IPS-15b (cell line): Measurements from ENCODE around the gene FZD8.
A peak's percentile ranks its signal among the peaks of the same experiment; 100 is the strongest.

Experiments used
- H3K27me3 ChIP-seq: one replicate; pipeline ENCODE4 v1.6.1; 2013; ENCODE audit warnings: low read length; ENCODE audit not compliant: control insufficient read depth, insufficient read depth
- H3K36me3 ChIP-seq: one replicate; pipeline ENCODE4 v1.6.1; 2013; ENCODE audit warnings: low read length; ENCODE audit not compliant: control insufficient read depth, insufficient read depth
- H3K4me1 ChIP-seq: one replicate; pipeline ENCODE4 v1.6.1; 2013; ENCODE audit warnings: mild to moderate bottlenecking, low read length; ENCODE audit not compliant: control insufficient read depth, insufficient read depth
- H3K4me3 ChIP-seq: one replicate; pipeline ENCODE4 v1.5.1; 2013; ENCODE audit warnings: low read depth, low read length
- H3K9ac ChIP-seq: one replicate; pipeline ENCODE4 v1.6.1; 2013; ENCODE audit warnings: low read depth, mild to moderate bottlenecking, low read length
- H3K9me3 ChIP-seq: one replicate; pipeline ENCODE4 v1.6.1; 2013; ENCODE audit warnings: mild to moderate bottlenecking, low read length; ENCODE audit not compliant: control insufficient read depth, insufficient read depth

The FZD8 gene

DNA sequence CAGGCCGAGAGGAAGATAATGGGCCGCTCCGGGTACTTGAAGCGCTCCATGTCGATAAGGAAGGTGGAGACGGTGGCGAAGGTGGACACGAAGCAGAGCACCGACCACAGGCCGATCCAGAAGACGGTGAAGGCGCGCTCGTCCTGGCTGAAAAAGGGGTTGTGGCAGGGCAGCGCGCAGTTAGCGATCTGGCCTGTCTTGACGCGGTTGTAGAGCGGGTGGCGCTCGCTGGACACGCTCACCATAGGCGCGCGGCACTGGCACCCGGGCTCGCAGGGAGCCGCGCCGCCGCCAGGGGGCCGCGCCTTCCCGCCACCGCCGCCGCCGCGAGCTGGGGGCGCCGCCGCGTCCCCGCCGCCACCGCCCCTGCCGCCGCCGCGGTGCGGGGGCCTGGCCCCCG is 1.6 kb downstream of the FZD8 start:
- peak overlapping the region; percentile 37 for H3K9ac ChIP-seq
- no peaks in the 10 kb centered on the region for H3K36me3 ChIP-seq
- H3K27me3 ChIP-seq: no peaks in the 10 kb centered on the region
- no peaks in the 10 kb centered on the region for H3K9me3 ChIP-seq
- H3K4me3 ChIP-seq: peak overlapping the region; percentile 79
- peaks cover 21% of the 10 kb centered on the region for H3K4me1 ChIP-seq

GRCh38 chr10:35639728-35640401 is 2.2 kb downstream of the FZD8 start:
- no peaks in the 10 kb centered on the region for H3K9me3 ChIP-seq
- peak overlapping the region; percentile 79 for H3K4me3 ChIP-seq
- no peaks in the 10 kb centered on the region for H3K36me3 ChIP-seq
- peak overlapping the region; percentile 47 for H3K9ac ChIP-seq
- H3K27me3 ChIP-seq: no peaks in the 10 kb centered on the region
- H3K4me1 ChIP-seq: peaks cover 21% of the 10 kb centered on the region

DNA sequence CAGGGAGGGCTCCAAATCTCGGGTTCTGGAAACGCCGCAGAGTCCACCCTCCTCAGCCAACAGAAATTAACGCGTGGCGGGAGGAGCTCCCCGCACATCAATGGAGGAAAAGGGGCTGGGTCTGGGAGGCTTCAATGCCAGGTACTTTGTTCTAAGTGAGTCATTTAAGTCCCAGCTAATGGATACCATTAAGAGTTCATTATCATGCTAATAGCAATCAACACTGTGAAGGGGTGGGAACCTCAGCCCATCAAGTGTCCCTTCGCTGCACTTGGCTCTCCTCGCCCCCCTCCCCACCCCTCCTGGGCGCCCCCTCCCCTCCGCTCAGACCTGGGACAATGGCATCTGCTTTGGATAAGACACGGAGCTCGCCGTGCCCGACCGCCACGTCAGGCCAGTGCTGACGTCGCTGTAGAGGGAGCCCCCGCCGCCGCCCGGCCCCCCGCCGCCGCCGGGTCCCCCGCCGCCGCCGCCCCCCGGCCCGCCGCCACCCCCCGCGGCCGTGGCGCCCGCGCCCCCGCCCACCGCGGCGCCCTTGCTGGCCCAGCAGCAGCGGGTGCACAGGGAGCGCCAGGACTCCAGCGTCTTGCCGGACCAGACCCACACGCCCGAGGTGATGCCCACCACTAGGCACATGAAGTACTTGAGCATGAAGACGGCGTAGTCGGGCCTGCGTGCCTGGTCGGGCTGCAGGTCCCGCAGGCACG is 2.9 kb downstream of the FZD8 start:
- peaks cover 15% of the 10 kb centered on the region for H3K4me1 ChIP-seq
- peak overlapping the region; percentile 47 for H3K9ac ChIP-seq
- no peaks in the 10 kb centered on the region for H3K9me3 ChIP-seq
- no peaks in the 10 kb centered on the region for H3K36me3 ChIP-seq
- no peaks in the 10 kb centered on the region for H3K27me3 ChIP-seq
- peak overlapping the region; percentile 79 for H3K4me3 ChIP-seq

GRCh38 chr10:35638101-35638500 is 4.0 kb downstream of the FZD8 start:
- Histone ChIP-seq H3K36me3 (no peaks in the 10 kb centered on the region), H3K9me3 (no peaks in the 10 kb centered on the region), H3K27me3 (no peaks in the 10 kb centered on the region), H3K9ac (no peak overlapping the region), H3K4me3 (peak overlapping the region; percentile 74), H3K4me1 (peaks cover 15% of the 10 kb centered on the region)

DNA sequence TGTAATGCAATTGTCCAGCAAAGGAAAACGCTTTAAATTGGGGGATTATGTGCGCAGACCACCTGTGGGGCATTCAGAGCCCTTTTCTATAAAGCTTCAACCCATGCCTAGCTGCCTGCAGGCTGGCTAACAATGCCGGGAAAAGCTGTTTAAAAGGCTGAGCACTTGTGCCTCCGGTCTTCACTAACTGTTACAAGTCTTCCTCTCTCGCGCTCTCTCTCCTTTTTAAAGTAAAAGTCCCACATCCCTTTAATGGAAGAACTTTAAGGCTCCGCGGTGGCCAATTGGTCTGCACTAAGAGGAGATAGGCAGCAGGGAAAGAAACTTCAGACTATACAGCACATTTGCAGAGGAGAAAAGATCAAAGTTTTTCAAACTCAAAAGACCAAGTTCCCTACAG is 4.6 kb downstream of the FZD8 start:
- Histone ChIP-seq H3K9me3 (no peaks in the 10 kb centered on the region), H3K4me3 (peak overlapping the region; percentile 74), H3K4me1 (peaks cover 18% of the 10 kb centered on the region), H3K36me3 (no peaks in the 10 kb centered on the region), H3K9ac (no peak overlapping the region), H3K27me3 (no peaks in the 10 kb centered on the region)

DNA sequence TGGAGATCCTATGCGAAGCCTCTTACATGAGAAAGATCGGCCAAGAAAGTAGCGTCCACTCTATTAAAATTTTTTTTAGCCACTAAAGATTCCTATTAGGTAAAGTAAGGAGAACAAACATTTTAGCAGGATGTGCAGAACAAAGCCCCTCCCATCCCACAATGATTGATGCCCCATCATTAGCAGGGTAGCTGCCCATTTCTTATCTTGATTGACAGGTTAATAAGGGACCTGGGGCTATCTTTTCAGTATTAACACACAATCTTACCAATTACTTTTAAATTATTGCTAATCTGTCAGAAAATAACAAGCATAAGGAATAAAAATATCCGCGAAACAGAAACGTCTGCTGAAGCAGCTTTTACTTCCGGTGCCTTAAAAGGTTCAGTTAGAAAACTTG is 5.1 kb downstream of the FZD8 start:
- peaks cover 19% of the 10 kb centered on the region for H3K4me1 ChIP-seq
- no peaks in the 10 kb centered on the region for H3K36me3 ChIP-seq
- H3K4me3 ChIP-seq: peak overlapping the region; percentile 40
- no peak overlapping the region for H3K9ac ChIP-seq
- no peaks in the 10 kb centered on the region for H3K27me3 ChIP-seq
- no peaks in the 10 kb centered on the region for H3K9me3 ChIP-seq

DNA sequence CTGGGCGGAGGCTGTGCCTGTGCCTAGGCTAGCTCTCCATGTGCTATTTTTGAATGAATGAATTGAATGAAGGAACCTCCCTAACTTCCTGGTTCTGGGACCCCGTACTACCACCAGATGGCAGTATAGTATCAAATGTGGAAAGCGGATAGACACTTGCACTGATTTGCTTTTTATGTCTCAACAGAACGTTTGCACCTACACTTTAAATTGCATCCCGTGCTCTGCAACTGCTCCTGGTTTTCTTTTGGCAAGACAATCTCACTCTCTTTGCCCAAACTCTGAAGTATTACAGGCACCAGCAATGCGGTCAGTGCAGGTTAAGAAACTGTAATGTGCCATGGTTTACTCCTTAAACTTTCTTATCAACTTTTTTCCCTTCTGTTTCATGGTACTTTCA is 6.5 kb downstream of the FZD8 start:
- no peaks in the 10 kb centered on the region for H3K27me3 ChIP-seq
- H3K36me3 ChIP-seq: no peaks in the 10 kb centered on the region
- peaks cover 19% of the 10 kb centered on the region for H3K4me1 ChIP-seq
- no peak overlapping the region for H3K4me3 ChIP-seq
- H3K9me3 ChIP-seq: no peaks in the 10 kb centered on the region
- no peak overlapping the region for H3K9ac ChIP-seq

- no peaks in the 10 kb centered on the region for H3K27me3 ChIP-seq
- H3K36me3 ChIP-seq: no peaks in the 10 kb centered on the region
- H3K4me1 ChIP-seq: peaks cover 16% of the 10 kb centered on the region
- no peak overlapping the region for H3K9ac ChIP-seq
- no peak overlapping the region for H3K4me3 ChIP-seq
- H3K9me3 ChIP-seq: no peaks in the 10 kb centered on the region
Observed at GRCh38 chr10:35633006-35633980, 8.8 kb downstream of the FZD8 start.

- Histone ChIP-seq H3K4me3 (no peak overlapping the region), H3K27me3 (no peaks in the 10 kb centered on the region), H3K36me3 (no peaks in the 10 kb centered on the region), H3K9me3 (no peaks in the 10 kb centered on the region), H3K4me1 (peaks cover 15% of the 10 kb centered on the region), H3K9ac (no peak overlapping the region)
Observed at GRCh38 chr10:35632027-35632426, 10.1 kb downstream of the FZD8 start.

- no peaks in the 10 kb centered on the region for H3K27me3 ChIP-seq
- no peak overlapping the region for H3K9ac ChIP-seq
- H3K9me3 ChIP-seq: no peaks in the 10 kb centered on the region
- no peak overlapping the region for H3K4me3 ChIP-seq
- peaks cover 9% of the 10 kb centered on the region for H3K4me1 ChIP-seq
- no peaks in the 10 kb centered on the region for H3K36me3 ChIP-seq
Observed at GRCh38 chr10:35631404-35631803, 10.7 kb downstream of the FZD8 start.

- H3K9ac ChIP-seq: no peak overlapping the region
- H3K9me3 ChIP-seq: no peaks in the 10 kb centered on the region
- no peaks in the 10 kb centered on the region for H3K27me3 ChIP-seq
- no peaks in the 10 kb centered on the region for H3K36me3 ChIP-seq
- no peak overlapping the region for H3K4me3 ChIP-seq
- H3K4me1 ChIP-seq: no peaks in the 10 kb centered on the region
Observed at GRCh38 chr10:35626971-35627507, 15.1 kb downstream of the FZD8 start.
